HL-60/S4 (cell line): ENCODE measurements around the gene CCDC171.
"Not testable (repeated sequence)": the region's sequence is repeated elsewhere in the genome, so short reads cannot be mapped to it uniquely, and the experiment has no call there.

Source experiments
- in situ Hi-C: fragments of 300-500 bp; cut with MboI; formaldehyde crosslinking; loops from 2 replicates; pipeline ENCODE4 v1.14.3; 2022; ENCODE audit warnings: low sequenced_read_pairs

CCDC171 gene

DNA sequence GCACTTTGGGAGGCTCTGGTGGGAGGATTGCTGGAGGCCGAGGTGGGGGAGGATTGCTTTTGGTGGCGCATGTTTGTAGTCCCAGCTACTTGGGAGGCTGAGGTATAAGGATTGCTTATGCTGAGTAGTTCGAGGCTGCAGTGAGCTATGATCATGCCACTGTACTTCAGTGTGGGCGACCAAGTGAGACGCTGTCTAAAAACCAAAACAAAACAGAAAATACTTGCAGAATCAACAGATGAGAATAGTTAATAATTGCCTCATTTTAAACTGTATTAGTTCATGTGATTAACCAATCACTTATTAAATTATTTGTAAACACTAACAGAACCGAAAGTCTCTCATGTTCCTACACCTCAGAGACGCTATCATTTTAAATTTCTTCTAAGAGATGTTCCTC, 118.1 kb downstream of the CCDC171 start:
- in situ Hi-C loops = no loop called here

DNA sequence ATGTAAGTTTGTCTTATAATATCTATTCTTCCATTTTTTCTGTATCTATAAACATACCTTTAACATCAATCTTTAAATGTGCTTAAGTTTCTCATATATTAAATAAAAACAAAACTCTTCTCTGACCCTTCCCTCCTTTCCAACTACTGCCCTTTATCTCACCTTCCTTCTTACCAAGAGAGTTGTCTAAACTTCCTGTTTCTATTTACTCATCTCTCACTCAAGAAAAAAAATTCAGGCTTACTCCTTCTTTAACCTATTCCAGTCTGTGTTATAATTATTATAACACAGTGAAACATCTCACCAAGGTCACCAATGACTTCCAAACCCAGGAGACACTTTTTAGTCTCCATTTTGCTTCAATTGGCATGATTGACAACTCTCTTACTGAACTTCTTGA, 140.9 kb downstream of the CCDC171 start:
- in situ Hi-C loops = no loop called here

DNA sequence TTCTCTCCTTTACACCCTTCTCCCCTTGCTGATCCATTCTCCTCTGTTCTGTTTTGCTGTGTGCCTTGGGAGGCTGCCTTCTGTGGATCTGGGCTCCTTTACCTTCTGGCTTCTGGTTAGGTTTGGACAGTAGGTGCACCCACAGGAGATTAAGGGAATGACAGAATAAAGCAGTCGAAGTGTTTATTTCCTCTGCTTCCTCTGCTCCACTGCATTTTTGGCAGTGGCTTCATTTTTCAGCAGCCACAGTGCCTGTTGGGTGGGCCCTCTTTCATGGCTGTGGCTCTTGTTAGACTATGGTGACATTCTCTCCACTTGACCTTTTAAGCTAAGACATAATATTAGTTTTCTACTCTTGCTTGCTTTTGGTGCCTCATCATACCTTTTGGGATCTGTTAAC, 144.1 kb downstream of the CCDC171 start:
- in situ Hi-C loops = no loop called here

DNA sequence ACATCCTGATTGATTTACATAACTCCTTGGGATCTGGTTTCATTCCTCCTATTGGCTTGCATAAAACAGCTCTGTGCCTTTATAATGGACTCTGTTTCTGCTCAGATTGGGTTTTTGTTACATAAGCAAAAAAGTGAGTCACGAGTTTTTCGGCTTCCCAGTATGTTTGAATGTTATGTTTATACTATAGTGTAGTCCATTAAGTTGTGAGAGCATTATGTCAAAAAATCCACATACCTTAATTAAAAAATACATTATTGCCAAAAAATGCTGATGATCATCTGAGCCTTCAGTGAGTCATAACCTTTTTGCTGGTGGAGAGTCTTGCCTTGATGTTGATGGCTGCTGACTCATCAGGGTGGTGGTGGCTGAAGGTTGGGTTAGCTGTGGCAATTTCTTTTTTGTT, 144.6 kb downstream of the CCDC171 start:
- in situ Hi-C loops = no loop called here

DNA sequence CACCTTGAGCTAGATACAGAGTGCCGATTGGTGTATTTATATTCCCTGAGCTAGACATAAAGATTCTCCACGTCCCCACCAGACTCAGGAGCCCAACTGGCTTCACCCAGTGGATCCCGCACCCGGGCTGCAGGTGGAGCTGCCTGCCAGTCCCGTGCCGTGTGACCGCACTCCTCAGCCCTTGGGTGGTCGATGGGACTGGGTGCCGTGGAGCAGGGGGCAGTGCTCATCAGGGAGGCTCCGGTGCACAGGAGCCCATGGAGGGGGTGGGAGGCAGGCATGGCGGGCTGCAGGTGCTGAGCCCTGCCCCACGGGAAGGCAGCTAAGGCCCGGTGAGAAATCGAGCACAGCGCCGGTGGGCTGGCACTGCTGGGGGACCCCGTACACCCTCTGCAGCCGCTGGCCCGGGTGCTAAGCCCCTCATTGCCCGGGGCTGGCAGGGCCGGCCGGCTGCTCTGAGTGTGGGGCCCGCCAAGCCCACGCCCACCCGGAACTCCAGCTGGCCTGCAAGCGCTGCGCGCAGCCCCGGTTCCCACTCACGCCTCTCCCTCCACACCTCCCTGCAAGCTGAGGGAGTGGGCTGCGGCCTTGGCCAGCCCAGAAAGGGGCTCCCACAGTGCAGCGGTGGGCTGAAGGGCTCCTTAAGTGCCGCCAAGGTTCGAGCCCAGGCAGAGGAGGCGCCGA, 147.2 kb downstream of the CCDC171 start:
- in situ Hi-C loops = not testable (repeated sequence)

DNA sequence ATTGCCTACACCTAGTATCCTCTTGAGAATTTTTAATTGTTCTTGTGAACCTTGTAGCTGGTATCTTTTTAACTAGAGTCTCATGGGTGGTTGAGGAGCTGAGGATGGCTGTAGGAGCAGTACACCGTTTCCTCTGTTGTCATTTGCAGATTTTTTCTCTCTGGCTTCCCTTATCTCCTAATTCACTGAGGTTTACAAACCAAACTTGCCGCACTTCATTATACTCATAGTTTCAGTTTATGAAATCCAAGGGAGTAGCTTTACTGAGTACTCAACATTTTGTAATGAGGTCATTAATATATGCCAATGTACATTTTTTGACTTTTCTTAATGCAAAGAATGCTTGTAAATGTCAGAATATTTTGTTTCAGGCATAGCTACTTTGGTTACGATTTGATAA, 154.2 kb downstream of the CCDC171 start:
- in situ Hi-C loops = no loop called here

DNA sequence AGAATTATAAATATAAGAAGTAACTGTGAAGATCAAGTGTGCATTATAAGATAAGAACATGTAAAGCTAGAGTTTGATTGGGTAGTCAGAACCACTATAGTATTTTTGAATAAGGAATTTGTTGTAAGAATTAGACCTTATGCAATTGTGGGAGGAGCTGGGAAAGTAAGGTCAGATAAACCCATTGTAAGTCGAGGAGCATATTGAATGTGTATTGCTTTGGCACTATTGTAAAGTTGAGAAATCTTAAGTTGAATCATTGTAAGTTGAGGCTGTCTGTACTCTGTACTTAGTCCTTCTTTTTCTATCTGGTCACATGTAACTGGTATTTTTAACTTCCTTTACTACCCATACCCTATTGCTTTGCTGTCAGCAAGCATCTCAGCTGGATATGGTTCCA, 158.7 kb downstream of the CCDC171 start:
- in situ Hi-C loops = no loop called here

DNA sequence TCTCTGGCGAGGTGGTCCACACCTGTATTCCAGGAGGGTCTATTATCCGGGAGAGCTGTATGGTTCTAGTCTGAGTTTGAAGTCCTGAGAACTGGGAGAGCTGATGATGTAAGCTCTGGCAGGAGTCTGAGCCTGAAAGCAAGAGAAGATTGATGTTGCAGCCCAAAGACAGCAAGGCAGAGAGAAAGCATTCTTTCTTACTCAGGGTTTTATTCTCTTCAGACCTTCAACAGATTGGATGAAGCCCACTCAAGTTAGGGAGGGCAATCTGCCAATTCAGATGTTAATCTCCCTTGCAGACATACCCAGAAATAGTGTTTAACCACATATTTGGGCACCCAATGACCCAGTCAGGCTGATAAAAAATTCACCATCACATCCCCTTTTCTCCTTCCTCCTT, 159.1 kb downstream of the CCDC171 start:
- in situ Hi-C loops = no loop called here

DNA sequence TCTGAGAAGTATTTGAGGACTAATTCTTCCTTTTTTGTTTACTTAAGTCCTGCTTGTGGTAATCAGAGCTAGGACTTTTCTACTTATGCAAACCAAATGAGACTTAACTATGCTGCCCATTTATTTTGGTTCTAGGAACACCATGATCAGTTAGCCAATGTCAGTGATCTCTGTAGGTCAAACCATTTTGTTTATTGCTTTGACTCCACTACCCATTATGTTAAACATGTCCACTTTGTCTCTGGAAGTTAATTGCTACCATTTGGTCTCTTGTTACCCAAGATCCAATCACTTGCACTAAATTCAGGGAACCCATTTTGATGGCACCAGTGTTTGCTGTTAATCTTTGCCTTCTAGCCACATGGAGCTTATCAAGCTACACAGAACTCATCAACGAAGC, 161.9 kb downstream of the CCDC171 start:
- in situ Hi-C loops = no loop called here

DNA sequence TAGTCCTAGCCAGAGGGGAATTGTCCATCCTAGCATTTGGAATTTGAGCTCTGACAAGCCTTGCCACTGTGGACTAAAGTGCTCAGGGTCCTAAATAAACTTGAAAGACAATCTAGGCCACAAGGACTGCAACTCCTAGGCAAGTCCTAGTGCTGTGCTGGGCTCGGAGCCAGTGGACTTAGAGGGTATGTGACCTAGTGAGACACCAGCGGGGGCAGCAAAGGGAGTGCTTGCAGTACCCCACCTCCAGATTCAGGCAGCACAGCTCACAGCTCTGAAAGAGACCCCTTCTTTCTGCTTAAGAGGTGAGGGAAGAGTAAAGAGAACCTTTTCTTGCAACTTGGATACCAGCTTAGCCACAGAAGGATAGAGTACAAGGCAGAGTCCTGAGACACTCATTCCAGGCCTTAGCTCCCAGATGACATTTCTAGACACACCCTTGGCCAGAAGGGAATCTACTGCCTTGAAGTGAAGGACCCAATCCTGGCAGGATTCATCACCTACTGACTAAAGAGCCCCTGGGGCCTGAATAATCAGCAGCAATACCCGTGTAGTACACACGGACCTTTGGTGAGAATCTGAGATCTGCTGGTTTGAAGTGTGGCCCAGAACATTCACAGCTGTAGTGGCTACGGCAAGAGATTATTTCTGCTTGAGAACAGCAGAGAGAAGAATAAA, 164.6 kb downstream of the CCDC171 start:
- in situ Hi-C loops = no loop called here

DNA sequence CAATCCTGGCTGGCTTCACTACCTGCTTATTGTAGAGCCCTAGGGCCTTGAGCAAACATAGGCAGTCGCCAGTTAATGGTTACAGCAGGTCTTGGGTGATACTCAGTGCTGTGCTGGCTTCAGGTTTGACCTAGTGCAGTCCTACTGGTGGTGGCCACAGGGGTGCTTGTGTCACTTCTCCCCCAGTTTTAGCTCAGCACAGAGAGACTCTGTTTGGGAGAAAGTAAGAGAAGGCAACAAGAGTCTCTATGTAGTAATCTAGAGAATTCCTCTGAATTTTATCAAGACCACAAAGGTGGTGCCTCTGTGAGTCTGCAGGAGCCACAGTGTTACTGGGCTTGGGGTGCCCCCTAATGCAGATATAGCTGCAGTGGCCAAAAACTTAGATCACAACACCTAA, 165.6 kb downstream of the CCDC171 start:
- in situ Hi-C loops = no loop called here

DNA sequence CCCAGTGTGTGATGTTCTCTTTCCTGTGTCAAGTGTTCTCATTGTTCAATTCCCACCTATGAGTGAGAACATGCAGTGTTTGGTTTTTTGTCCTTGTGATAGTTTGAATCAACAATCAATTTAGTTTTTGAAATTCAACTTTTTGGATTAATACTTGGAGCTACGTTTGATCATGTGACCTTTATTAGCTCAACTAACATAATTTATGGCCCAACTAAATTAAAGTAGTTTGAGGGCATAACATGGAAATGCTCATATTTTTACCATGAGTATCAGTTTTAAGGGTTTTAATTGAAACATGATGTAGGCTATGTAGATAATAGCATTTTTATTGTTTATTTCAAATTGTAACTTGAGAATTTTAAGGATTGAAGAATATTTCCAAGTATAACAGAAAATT, 168.0 kb downstream of the CCDC171 start:
- in situ Hi-C loops = no loop called here

DNA sequence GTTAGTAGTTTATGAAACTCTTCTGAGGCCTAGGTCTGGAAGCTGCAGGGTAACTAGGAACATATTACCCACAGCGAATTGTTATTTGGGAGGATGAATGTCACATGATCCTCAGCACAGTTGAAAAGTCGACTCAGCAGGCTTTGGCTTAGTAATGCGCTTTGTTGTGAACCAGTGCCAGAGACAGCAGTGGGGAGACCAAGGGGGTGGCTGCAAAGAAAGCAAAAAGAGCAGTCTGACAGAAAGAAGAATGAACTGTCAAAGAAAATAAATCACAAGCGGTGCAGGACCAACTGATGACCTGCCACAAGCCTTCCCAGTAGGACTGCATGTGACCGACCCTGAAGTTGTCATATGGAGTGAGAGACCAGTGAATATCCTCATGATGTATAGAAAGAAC, 170.0 kb downstream of the CCDC171 start:
- in situ Hi-C loops = no loop called here

DNA sequence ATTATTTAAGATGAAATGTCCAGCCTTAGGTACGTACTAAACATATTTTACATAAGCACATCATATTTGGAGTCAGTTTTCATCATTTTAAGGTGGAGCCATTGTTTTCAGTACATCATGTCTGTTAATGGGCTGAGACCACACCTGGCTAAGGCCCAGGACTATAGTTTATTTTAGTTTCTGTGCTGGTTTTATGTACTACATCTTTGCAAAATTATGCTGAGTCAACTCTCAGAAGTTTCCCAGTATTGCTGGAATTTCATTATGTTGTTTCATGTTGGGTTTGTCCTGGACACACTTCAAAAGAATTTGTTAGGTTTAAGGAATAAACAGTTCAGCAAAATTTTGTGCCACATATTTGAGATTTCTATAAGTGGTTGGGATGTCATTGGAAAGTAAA, 171.2 kb downstream of the CCDC171 start:
- in situ Hi-C loops = no loop called here

DNA sequence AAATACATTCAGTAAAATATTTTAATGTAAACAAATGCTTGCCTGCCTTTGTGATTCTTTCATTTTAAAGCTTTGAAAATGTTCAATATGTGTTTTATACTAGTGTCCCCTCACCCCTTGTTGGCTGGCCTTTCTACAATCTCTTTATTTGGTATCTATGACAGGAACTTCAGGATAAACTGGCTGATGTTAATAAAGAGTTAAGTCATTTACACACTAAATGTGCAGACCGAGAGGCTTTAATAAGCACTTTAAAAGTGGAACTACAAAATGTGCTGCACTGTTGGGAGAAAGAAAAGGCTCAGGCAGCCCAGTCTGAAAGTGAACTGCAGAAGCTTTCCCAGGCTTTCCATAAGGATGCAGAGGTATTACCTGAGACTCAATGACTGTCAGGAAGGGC, 171.8 kb downstream of the CCDC171 start:
- in situ Hi-C loops = no loop called here

DNA sequence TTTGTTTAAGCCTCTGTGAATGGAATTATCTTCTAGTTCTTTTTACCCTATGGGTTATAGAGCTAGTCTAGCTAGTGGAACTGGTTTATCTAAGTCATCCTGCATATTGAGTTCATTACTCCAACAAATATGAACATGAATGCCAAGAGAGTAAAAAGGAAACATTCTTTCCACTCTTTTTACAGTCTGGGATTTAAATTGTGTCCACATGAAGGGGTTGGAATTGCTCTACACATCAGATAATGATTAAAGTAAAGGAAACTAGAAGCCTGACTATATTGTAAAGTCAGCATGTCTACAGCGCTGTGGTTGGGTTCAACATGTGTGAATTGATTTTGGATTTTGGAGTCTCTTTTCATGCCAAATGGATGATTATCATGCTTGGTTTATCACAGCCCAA, 173.1 kb downstream of the CCDC171 start:
- in situ Hi-C loops = no loop called here

DNA sequence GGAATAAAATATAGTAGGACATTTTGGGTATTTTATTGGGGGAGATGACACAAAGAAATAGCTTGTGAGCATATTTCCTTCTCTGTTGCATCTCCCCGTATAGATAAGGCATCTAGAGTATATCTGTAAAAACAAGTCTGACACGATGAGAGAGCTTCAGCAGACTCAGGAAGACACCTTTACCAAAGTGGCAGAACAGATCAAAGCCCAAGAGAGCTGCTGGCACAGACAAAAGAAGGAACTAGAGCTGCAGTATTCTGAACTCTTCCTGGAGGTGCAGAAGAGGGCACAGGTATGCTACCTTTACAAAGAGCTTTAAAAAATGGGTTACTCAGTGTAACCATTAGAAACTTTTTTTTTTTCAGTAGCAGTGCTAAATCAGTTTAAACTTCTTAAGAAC, 176.7 kb downstream of the CCDC171 start:
- in situ Hi-C loops = no loop called here

DNA sequence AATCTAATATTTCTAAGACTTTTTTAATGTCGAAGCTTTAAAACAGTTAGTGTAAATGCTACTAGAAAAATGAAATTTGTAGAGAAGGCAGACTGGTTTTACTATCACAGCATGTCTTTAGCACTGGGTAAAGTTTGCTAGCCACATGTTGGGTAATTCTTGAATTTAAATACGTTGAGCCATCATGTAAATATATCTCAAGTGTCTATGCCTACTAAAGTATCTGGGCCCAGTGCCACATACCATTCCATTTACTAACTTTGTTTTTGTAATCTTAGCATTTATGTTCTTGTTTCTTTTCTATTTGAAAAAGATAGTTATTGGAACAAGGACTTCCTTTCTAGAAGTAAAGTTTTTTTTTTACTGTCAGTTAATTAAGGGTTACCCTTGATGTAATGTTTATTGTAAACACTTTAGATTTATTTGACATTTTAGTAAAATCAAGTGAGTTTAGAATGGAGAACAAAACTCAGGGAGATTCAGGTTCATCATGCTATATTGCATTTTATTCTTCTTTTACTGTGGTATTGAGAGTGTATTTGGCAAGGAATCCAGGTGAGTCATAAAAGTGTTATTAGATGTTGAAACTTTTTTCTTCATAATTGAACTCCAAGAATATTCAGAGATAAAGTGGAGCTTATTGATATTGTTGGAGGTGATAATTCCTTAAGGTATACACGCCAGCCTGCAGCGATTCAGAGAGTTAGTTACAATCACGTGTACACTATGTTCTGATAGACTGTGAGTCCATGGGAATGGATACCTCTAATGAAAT, 182.4 kb downstream of the CCDC171 start:
- in situ Hi-C loops = no loop called here

DNA sequence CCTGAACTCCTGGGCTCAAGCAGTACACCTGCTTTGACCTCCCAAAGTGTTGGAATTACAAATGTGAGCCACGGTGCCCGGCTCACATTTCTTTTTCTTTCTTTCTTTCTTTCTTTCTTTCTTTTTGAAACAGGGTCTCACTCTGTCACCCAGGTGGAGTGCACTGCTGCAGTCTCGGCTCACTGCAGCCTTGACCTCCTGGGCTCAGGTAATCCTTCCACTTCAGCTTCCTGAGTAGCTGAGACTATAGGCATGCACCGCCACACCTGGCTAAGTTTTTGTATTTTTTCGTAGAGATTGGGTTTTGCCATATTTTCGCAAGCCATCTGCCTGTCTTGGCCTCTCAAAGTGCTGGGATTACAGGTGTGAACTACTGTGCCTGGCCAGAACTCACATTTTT, 183.7 kb downstream of the CCDC171 start:
- in situ Hi-C loops = no loop called here

DNA sequence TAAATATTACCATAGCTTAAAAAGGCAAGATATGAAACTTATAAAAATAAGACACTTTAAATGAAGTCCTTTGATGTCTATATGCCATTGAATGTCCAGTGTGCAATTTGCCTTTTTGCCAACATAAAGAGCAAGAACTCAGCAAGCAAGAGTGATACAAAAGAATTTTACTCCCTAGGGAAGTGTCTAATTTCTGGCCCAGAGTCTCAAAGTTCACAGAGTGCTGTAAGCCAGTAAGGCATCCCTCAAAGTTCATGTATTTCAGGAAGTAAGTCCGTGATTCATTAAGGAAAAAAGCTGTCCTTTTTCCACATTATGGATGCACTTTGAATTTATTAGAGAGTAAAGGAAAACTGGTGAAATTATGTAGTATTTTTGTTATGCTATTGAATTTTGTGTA, 185.2 kb downstream of the CCDC171 start:
- in situ Hi-C loops = no loop called here

DNA sequence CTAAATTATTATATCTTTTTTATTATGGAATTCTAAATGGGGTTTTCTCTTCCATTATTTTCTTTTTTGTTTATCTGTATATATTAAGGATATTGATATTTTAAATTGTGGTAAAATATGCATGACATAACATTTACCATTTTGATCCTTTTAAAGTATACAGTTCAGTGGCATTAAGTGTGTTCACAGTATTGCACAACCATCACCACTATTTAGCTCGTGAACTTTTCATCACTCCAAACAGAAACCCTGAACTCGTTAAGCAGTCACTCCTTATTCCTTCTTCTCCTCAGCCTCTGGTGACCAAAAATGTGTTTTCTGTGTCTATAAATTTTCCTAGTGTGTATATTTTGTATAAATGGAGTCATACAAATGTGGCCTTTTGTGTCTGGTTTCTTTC, 188.2 kb downstream of the CCDC171 start:
- in situ Hi-C loops = no loop called here

DNA sequence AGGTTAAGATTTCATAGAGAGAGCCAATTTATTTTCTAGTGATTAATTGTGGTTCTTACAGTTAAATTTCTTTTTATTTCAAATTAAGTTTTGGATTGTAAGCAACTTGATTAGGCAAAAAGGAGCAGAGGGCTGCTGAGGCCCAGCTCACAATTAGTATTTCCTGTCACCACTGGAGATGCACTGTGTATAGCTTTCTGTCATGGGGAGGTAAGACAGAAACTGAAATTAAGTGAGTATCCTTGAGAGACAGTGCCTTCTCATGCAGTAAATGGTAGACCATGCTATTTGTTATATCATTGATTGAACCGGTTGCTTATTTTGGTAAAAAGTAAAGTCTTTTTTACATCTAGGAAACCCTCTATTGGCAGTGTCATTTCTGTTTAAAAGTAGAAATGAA, 190.7 kb downstream of the CCDC171 start:
- in situ Hi-C loops = no loop called here
